GM18499 (cell line): ENCODE results near the gene ITCH.

Source experiments
- ATAC-seq: cut with Tn5 transposase; IDR thresholded peaks from one replicate; pipeline ENCODE4 v1.9.1; 2021; ENCODE audit warnings: moderate number of reproducible peaks; ENCODE audit not compliant: insufficient read depth, unreplicated experiment

ITCH gene

GRCh38 chr20:34524426-34524825, 161.4 kb downstream of the ITCH start:
- no peak for ATAC-seq

GRCh38 chr20:34525342-34525708, 162.3 kb downstream of the ITCH start:
- no peak for ATAC-seq

- ATAC-seq, result no peak
Measured at GRCh38 chr20:34525709-34526416, 162.8 kb downstream of the ITCH start.

GRCh38 chr20:34526466-34526865, 163.4 kb downstream of the ITCH start:
- ATAC-seq, result no peak

GRCh38 chr20:34527016-34527415, 163.9 kb downstream of the ITCH start:
- no peak for ATAC-seq

- ATAC-seq, result no peak
Measured at GRCh38 chr20:34528921-34529297, 165.8 kb downstream of the ITCH start.

- ATAC-seq, result no peak
Measured at GRCh38 chr20:34529742-34530141, 166.7 kb downstream of the ITCH start.

GRCh38 chr20:34530342-34530741, 167.3 kb downstream of the ITCH start:
- ATAC-seq, result no peak

GRCh38 chr20:34531608-34532265, 168.7 kb downstream of the ITCH start:
- ATAC-seq, result no peak

GRCh38 chr20:34532320-34532719, 169.2 kb downstream of the ITCH start:
- no peak for ATAC-seq

- ATAC-seq, result no peak
Measured at GRCh38 chr20:34532756-34533155, 169.7 kb downstream of the ITCH start.

GRCh38 chr20:34534391-34535165, 171.5 kb downstream of the ITCH start:
- ATAC-seq, result no peak

- no peak for ATAC-seq
Measured at GRCh38 chr20:34535301-34535840, 172.3 kb downstream of the ITCH start.

- ATAC-seq, result no peak
Measured at GRCh38 chr20:34535857-34536256, 172.8 kb downstream of the ITCH start.

GRCh38 chr20:34536798-34537394, 173.8 kb downstream of the ITCH start:
- ATAC-seq, result no peak

GRCh38 chr20:34537651-34538050, 174.6 kb downstream of the ITCH start:
- no peak for ATAC-seq

GRCh38 chr20:34538671-34539123, 175.6 kb downstream of the ITCH start:
- no peak for ATAC-seq

- no peak for ATAC-seq
Measured at GRCh38 chr20:34539756-34540155, 176.7 kb downstream of the ITCH start.

GRCh38 chr20:34540596-34541263, 177.7 kb downstream of the ITCH start:
- no peak for ATAC-seq

- no peak for ATAC-seq
Measured at GRCh38 chr20:34541264-34541901, 178.3 kb downstream of the ITCH start.
